Liver (tissue), 3 donors: ENCODE measurements around the gene BTBD6.

Source experiments
- CTCF ChIP-seq: fragments of 150-350 bp; IDR thresholded peaks from 2 replicates; pipeline ENCODE4 v1.5.1; 2017; ENCODE audit warnings: improper control_type of control experiment, low read depth, low read length; ENCODE audit not compliant: missing input control
- GABPA ChIP-seq, 2 donors: IDR thresholded peaks in 1 of 2; conservative IDR thresholded peaks in 1 of 2; 2 replicates each; pipeline ENCODE4 v1.6.1; 2016; ENCODE audit warnings: antibody characterized with exemption in 2 of 2, mild to moderate bottlenecking in 1 of 2, moderate library complexity in 1 of 2
- HNF4A ChIP-seq, 2 donors: conservative IDR thresholded peaks; 2 replicates each; pipeline ENCODE4 v1.6.1; 2016; ENCODE audit warnings: antibody characterized with exemption in 2 of 2, mild to moderate bottlenecking in 2 of 2
- RAD21 ChIP-seq, 2 donors: IDR thresholded peaks; 2 replicates each; pipeline ENCODE4 v1.6.1; 2016; ENCODE audit warnings: antibody characterized with exemption in 2 of 2, mild to moderate bottlenecking in 2 of 2
- RXRA ChIP-seq, 2 donors: IDR thresholded peaks; 2 replicates each; pipeline ENCODE4 v1.6.1; 2017 to 2018; ENCODE audit warnings: antibody characterized with exemption in 2 of 2, mild to moderate bottlenecking in 1 of 2
- SP1 ChIP-seq: IDR thresholded peaks from 2 replicates; pipeline ENCODE4 v1.6.1; 2018; ENCODE audit warnings: antibody characterized with exemption, mild to moderate bottlenecking
- TAF1 ChIP-seq: conservative IDR thresholded peaks from 2 replicates; pipeline ENCODE4 v1.6.1; 2016; ENCODE audit warnings: antibody characterized with exemption, mild to moderate bottlenecking
- TF ChIP-seq, protein P1 (sequence below): IDR thresholded peaks from 2 replicates; pipeline ENCODE4 v1.6.1; 2016; ENCODE audit warnings: antibody characterized with exemption
- TF ChIP-seq, protein P2 (sequence below): IDR thresholded peaks from 2 replicates; pipeline ENCODE4 v1.6.1; 2016; ENCODE audit warnings: antibody characterized with exemption
- donor health status: healthy.
- donor health status: healthy.

DNA sequence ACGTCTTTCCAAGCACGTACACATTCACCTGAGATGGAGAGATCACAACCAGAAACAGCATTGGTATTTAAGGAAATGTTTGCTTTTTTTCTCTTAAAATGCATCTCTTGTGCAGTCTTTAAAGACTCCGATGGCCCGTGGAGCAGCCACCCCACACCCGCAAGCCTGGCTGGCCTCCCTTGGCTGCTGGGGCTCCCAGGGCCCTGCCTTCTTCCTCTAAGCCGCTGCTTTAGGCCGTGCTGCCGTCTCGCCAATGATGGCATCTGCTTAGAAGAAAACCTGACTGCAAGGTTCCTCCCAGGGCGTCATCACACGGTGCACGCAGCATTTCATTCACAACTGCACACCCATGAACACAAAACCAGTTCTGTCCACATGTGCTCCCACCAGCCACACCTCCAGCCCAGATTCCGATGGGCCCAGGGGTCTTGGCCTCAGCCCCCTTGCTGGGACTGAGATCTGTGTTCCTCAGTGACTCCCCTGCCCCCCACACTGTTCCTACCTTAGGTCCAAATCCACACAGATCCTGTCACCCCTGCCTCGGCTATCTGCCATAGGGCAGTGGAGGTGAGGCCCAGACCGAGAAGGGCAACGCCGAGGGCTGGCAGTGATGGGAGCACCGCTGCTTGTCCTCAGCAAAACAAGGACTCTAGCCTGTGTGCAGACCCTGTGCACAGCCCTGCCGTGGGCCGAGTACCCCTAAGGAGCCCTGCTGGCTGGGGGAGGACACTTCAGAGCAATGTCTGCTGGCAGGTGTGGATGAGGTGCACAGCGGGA, 4.4 kb downstream of the BTBD6 start:
- no peak for TF ChIP-seq RAD21 (IDR thresholded peaks at IDR 0.05)
- TF ChIP-seq CTCF, result no peak
- TF ChIP-seq GABPA (IDR thresholded peaks at IDR 0.05 in 1 of 2, conservative IDR thresholded peaks at IDR 0.05 in 1 of 2), result no peak
- TF ChIP-seq, protein P1, sequence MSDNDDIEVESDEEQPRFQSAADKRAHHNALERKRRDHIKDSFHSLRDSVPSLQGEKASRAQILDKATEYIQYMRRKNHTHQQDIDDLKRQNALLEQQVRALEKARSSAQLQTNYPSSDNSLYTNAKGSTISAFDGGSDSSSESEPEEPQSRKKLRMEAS, result no peak
- no peak for TF ChIP-seq HNF4A (conservative IDR thresholded peaks at IDR 0.05)
- no peak for TF ChIP-seq SP1
- TF ChIP-seq, protein P2, sequence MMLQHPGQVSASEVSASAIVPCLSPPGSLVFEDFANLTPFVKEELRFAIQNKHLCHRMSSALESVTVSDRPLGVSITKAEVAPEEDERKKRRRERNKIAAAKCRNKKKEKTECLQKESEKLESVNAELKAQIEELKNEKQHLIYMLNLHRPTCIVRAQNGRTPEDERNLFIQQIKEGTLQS, result no peak
- no peak for TF ChIP-seq RXRA (IDR thresholded peaks at IDR 0.05)
- no peak for TF ChIP-seq TAF1
